H7 (cell line): Measurements from ENCODE around the gene SPCS2. TPM values are rescaled to one million over a fixed set of nuclear protein-coding genes. Genes with fewer than 3 reads are reported as not detected.

Experiments used
- DNase-seq: peaks from one replicate; pipeline ENCODE4 v3.0.0; 2012
- H3K27me3 ChIP-seq: 2 replicates; pipeline ENCODE4 v1.6.0; 2011; ENCODE audit warnings: mild to moderate bottlenecking, low read length; ENCODE audit not compliant: control insufficient read depth, insufficient read depth
- H3K36me3 ChIP-seq: replicated peaks from 2 replicates; pipeline ENCODE4 v1.5.1; 2011; ENCODE audit warnings: low read length; ENCODE audit not compliant: control insufficient read depth, insufficient read depth
- H3K4me3 ChIP-seq: 2 replicates; pipeline ENCODE4 v1.5.1; 2011; ENCODE audit warnings: low read depth, mild to moderate bottlenecking, control low read depth, low read length, moderate library complexity; ENCODE audit not compliant: insufficient read depth
- total RNA-seq: library from RNA; depleted of rRNA; stranded (reverse); fragments of >200 nt; shearing (Covaris generic); gene quantifications from 2 replicates; pipeline ENCODE4 v1.2.3, GENCODE V29; 2014; rRNA removed

The SPCS2 gene
- total RNA-seq, result 17.4 and 19.1 TPM in 2 replicates

DNA sequence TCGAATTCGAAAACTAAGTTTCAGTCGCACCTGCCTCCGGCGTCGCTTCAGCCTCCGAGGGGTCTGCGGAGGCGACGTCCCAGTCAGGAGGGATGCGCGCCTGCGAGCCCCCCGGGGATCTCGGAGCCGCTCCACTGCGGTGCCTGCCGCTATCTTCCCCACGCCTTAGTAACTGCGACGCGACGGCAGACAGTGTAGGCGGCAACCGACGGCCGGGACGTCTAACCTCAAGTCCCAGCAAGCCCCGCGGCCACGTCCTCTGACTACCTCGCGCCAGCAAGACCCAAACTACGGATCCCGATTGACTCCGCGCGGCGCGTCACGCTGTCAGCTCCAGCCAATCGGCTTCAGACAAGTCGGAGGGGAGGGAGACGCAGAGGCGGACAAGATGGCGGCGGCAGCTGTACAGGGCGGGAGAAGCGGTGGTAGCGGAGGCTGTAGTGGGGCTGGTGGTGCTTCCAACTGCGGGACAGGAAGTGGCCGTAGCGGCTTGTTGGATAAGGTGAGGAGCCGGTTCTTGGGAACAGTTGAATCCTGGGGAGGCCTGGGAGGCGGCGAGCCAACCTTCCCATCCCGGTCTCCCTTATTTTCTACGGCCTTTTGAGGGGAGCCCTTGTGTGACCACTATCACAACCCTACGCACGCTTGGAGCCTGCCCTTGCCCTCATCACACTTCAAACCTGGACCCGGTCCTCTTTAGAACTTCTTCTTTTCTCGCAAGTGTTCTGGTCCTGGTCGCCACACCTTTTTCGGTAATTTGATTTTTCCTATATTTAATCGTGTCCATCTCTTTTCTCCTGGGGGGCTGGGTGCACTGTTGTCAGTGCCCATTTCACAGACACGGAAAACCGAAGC, at the start of gene SPCS2, which contains the start of gene XRRA1:
Gene SPCS2 (plus strand): TSS at position 369 of the 855 bp plus-strand sequence. CDS start 20 bp downstream, at position 389.
Gene XRRA1 (minus strand): TSS at position 194 of the 855 bp plus-strand sequence. CDS start 8,213 bp downstream, outside the sequence.
- Histone ChIP-seq H3K36me3 (no peaks in the 10 kb centered on the region), H3K4me3 (peak within 1 kb of the TSS; percentile 98), H3K27me3 (no peaks in the 10 kb centered on the region)
- DNase-seq, result peak; percentile 94

DNA sequence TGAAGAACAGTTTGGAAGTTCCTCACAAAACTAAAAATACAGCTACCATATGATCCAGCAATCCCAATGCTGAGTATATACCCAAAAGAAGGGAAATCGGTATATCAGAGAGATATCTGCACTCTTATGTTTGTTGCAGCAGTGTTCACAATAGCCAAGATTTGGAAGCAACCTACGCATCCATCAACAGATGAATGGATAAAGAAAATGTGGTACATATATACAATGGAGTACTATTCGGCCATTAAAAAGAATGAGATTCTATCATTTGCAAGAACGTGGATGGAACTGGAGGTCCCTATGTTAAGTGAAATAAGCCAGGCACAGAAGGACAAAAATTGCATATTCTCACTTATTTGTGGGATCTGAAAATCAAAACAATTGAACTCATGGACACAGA, 46.7 kb upstream of the SPCS2 start:
- H3K36me3 ChIP-seq, result no peaks in the 10 kb centered on the region
- H3K27me3 ChIP-seq, result no peaks in the 10 kb centered on the region
- no peak for DNase-seq
- no peak overlapping the region for H3K4me3 ChIP-seq

DNA sequence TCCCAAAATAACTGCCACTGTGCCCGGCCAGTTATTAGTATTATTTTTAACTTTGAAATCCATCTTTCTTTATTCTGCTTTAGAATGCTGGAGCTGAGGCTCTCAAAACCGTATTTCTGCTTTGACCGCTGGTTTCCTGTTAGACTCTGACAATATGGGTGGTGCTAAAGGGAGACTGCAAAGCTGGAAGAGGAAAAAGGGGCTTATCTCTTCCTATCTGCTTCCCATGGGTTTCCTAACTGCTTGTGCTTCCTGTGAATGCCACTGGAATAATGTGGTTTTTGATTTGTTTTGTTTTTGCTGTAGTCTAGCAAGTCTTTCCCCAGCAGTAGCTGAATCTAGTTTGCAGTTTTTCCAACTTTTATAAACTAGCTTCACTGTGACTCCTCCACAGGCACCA, 43.7 kb upstream of the SPCS2 start:
- no peak overlapping the region for H3K4me3 ChIP-seq
- no peaks in the 10 kb centered on the region for H3K36me3 ChIP-seq
- H3K27me3 ChIP-seq, result no peaks in the 10 kb centered on the region
- no peak for DNase-seq

DNA sequence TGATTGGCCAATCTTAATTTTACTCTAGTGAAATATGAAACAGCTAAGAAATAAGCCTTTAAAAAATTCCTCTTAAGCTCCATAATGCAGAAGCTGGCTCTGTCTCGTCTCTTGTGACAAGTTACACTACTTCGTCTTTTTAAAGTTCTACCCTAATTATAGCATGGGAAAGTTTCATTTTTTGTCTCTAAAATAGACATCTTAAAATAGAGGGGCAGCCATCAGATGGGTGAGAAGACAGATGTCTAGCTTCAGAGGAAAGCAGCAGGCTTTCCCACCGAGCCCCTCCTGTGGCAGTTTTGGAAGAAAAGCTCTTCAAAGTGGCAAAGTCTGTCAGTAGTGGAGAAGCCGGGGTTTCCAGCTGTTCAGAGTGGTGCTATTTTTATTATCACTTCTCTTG, 39.7 kb upstream of the SPCS2 start:
- no peaks in the 10 kb centered on the region for H3K27me3 ChIP-seq
- no peak overlapping the region for H3K4me3 ChIP-seq
- no peak for DNase-seq
- no peaks in the 10 kb centered on the region for H3K36me3 ChIP-seq

DNA sequence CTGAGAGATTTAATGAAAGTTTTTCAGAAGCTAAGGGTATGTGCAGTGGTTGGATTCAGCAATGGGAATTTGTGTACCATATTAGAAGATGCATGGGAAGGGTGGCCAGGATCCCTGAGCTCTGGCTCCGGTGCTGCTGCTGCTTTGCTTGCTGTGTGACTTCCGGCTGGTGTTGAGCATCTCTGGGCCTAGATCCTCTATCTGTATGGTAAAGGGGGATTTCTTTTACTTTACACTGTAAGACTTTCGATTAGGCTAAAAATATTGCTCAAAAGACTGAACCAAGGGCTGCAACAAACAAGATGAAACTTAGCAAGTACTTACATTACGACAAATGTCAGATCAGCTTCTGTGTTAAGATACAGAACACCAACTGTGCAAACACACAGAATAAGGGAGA, 39.3 kb upstream of the SPCS2 start:
- Histone ChIP-seq H3K36me3 (no peaks in the 10 kb centered on the region), H3K4me3 (no peak overlapping the region), H3K27me3 (no peaks in the 10 kb centered on the region)
- DNase-seq, result no peak

DNA sequence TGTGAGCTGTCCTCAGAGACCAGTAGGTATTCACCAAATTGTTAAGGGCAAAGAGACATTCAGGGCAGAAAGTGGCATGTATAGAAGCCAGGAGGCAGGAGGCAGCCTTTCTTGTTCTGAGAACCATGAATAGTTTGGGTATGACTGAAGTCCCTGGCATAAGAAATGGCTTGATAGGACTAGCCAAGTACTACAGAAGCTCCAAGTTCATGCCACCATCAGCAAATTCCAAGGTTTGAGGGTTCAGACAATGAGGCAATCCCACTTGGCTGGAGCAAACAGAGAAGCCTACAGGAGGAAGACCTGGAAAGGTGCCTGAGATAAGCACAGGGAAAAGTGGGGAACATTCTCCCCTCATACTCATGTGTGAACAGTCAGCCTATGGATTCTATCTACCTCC, 25.9 kb upstream of the SPCS2 start:
- DNase-seq, result no peak
- Histone ChIP-seq H3K36me3 (peaks cover 4% of the 10 kb centered on the region), H3K27me3 (no peaks in the 10 kb centered on the region), H3K4me3 (no peak overlapping the region)

DNA sequence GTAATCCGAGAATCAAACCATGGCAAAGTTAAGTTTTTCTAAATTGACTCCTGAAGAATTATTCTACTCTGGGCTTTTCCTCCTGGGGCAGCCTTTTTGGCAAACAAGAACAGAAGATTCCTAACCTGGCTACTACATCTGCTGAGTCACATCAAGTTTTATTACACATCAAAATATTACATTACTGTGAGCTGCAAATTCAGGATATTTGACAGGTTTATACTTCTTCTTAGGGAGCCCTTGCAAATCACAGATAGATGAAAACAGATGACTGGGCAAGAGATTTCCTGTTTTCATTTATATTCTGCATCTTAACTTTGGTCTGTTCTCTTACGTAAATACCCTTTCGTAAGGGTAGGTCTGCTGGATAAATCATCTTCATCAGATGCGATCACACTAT, 23.8 kb upstream of the SPCS2 start:
- Histone ChIP-seq H3K27me3 (no peaks in the 10 kb centered on the region), H3K36me3 (peaks cover 2% of the 10 kb centered on the region), H3K4me3 (no peak overlapping the region)
- no peak for DNase-seq

DNA sequence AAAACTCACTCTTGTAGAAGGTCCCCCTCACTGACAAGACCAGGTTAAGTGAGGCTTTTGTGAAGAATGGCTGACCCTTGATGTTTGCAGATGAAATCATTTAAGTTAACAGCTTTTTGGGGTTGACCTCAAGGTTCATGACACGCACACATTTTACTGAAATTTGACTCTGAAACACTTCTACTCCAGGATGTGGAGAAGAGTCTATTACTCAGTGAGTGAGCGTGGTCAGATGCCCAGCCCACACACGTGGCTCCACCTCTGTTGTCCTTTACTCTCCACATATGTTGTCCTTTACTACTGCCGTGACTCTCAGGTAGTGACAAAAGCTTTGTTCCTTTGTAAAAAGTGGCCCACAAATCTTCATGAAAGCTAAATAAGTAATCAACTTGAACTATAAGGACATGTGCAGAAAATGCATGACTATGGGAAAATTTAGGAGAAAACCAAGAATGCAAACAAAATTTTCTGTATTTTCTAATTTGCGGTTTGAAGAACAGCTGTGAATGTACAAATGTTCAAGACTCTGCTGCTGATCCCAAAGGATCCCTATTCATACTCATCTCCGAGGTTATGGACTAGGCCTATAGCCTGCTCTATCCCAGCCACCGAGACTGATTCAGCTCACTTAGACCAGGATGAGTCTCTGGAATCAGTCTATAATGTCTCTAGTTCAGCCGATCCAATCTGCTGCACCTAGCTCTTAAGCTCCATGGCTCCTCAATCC, 22.6 kb upstream of the SPCS2 start:
- no peak for DNase-seq
- Histone ChIP-seq H3K4me3 (no peak overlapping the region), H3K36me3 (no peaks in the 10 kb centered on the region), H3K27me3 (no peaks in the 10 kb centered on the region)

DNA sequence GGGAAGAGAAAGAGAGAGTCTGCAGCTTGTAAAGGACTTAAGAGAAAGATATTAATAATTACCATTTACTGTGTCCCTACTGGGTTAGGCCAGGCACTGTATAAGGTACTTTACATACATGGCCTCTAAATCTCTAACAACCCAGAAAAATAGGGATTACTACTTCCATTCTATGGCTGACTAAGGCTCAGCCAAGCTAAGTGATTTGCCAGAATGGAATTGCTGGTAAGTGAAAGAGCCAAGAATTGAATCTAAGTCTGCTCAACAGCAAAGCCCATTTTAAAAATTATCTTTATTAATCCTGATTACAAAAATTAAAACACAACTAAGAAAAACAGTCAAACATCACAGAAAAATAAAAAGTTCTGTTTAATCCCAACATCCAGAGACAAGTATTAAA, 21.6 kb upstream of the SPCS2 start:
- H3K27me3 ChIP-seq, result no peaks in the 10 kb centered on the region
- DNase-seq, result no peak
- no peak overlapping the region for H3K4me3 ChIP-seq
- no peaks in the 10 kb centered on the region for H3K36me3 ChIP-seq

DNA sequence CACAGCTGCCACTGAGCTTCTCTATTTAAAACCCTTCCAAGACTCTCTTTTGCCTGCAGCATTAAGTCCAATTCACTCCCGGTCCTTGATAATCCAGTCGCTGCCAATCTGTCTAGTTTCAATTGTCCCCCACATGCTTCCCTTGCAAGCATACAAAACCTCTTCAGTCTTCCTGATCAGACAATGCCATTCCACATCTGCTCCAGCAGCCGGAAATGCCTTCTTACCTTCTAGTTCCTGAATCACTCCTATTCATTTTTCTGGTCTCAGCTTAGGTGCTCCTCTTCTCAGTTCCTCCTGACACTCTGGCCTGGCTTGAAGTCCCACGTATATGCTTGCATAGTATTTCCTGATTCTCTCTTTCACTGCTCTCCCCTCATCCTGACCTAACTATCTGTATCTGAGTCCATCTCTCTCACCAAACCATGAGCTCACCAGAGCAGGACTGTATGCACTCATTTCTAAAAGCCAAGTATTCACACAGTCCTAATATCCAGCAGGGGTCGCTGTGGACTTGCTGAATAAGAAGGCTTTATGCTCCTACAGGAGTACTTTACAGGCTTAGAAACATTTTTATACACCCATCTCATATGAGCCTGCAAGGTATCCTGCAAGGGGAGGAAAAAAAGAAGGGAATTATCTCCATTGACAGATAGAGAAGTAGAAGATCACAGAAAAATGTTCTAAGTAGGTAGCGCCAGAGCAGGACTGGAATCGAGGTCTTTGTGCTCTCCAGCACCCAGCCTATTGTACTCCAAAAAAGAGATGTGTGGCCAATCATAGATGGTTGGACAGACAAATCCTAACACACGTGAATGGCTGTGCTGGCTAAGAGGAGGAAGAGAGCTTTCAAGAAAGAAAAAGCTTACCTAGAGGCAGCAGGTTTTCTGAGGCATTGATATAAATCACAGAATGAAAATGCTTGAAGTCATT, 19.4 kb upstream of the SPCS2 start:
- no peak overlapping the region for H3K4me3 ChIP-seq
- peaks cover 2% of the 10 kb centered on the region; the same call in 1 of the 2 replicates for H3K36me3 ChIP-seq
- H3K27me3 ChIP-seq, result no peaks in the 10 kb centered on the region
- DNase-seq, result peak; percentile 64

DNA sequence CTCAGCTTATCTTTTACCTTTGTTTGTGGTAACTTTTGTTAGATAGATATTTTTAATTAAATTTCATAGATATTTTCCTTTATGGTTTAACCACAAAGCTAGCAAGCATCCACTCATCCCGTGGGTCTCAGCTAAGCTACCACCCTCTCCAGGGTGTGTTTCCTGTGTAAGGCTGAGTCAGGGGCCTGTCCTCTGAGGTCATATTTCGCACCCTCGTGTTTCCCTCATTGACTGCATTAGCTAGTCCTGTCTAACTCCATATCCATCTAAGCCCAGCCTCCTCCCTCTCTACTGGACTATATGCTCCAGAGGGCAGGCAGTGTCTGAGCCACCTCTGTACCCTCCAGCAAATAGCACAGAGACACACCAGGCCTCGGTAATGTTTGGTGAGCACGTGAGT, 16.9 kb upstream of the SPCS2 start:
- Histone ChIP-seq H3K36me3 (peaks cover 14% of the 10 kb centered on the region), H3K27me3 (no peaks in the 10 kb centered on the region), H3K4me3 (no peak overlapping the region)
- no peak for DNase-seq

DNA sequence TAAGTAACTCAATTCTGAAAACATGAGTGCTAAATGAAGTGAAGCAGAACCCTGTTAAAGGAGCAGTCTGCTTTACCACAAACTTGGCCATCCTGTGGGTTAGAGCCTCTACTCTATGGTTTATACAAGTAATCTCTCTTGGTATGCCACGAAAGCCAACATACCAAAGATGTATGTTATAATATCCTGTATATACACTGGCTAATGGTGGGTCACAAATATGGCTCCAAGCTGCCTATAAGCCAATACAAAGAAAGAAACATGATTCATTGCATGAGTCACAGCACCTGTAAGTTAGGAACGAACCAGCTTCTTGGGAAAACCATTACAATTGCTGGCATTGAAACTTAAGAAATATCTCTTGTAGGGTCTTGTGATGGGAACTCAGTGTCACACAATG, 16.3 kb upstream of the SPCS2 start:
- H3K4me3 ChIP-seq, result no peak overlapping the region
- no peak for DNase-seq
- H3K36me3 ChIP-seq, result peaks cover 14% of the 10 kb centered on the region
- H3K27me3 ChIP-seq, result no peaks in the 10 kb centered on the region

DNA sequence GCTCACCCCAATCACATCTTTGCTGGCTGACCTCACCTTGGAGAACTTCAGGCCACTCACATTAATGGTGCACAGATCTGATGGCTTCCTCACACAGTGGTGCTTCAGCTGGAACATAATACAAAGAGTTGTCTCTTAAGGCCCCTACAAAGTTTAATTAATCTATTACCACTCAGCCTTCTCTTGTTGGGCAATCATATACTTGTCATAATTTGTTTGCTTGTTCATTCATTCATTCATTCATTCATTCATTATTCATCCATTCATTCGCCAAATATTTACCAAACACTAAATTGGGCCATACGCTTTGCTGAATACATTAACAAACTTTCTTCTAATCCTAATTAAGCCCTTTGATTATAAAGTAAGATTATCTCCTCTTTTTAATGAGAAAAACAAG, 15.3 kb upstream of the SPCS2 start:
- no peak for DNase-seq
- H3K36me3 ChIP-seq, result peaks cover 14% of the 10 kb centered on the region
- H3K27me3 ChIP-seq, result no peaks in the 10 kb centered on the region
- H3K4me3 ChIP-seq, result no peak overlapping the region

DNA sequence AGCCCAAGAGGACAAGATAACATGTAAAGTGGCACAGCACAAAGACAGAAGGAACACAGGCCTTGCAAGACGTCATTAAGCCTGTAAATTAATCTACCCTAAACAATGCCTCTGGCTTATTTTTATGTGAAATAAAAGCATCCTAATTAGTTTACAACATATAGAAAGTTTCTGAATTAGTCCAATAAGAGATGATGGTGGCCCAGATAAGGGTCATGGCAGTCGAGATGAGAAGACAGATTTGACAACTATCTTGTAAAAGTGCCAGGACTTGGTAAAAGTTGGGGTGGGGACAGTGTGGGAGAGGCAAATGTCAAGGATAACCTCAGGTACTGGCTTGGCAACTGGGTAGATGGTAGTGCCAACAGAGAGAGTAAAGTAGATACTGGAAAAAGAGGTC, 13.8 kb upstream of the SPCS2 start:
- no peak overlapping the region for H3K4me3 ChIP-seq
- H3K27me3 ChIP-seq, result no peaks in the 10 kb centered on the region
- H3K36me3 ChIP-seq, result peaks cover 17% of the 10 kb centered on the region
- DNase-seq, result no peak
